Bronchial epithelial cell (primary cell): ENCODE data around the gene LTBP1. TPM values are rescaled to one million over a fixed set of nuclear protein-coding genes. Genes with fewer than 3 reads are reported as not detected.

Experiments used
- DNase-seq: peaks from one replicate; pipeline ENCODE4 v3.0.0-alpha.2; 2010; ENCODE audit warnings: low read depth
- FAIRE-seq: peaks from 2 replicates; lab custom pipeline; 2011; peaks lifted over from hg19 to GRCh38; lab: Jason Lieb, UNC
- H3K27me3 ChIP-seq: 2 replicates; pipeline ENCODE4 v1.5.1; 2011; ENCODE audit warnings: low read length; ENCODE audit not compliant: control insufficient read depth, insufficient read depth
- H3K36me3 ChIP-seq: 2 replicates; pipeline ENCODE4 v1.5.1; 2011; ENCODE audit warnings: low read length; ENCODE audit not compliant: control insufficient read depth, insufficient read depth
- H3K4me3 ChIP-seq: 2 replicates; pipeline ENCODE4 v1.5.1; 2011; ENCODE audit warnings: mild to moderate bottlenecking, low read depth, low read length, control low read depth
- total RNA-seq: library from RNA; depleted of rRNA; stranded (reverse); fragments of >200 nt; gene quantifications from 2 replicates; pipeline ENCODE4 v1.2.1, GENCODE V29; 2014
- TF ChIP-seq, protein P1 (sequence below): IDR thresholded peaks from 2 replicates; pipeline ENCODE4 v1.5.1; 2011; ENCODE audit warnings: mild to moderate bottlenecking, moderate library complexity, low read length, control low read depth, inconsistent platforms; ENCODE audit not compliant: insufficient read depth, severe bottlenecking

Gene LTBP1
- total RNA-seq, 1 donor from 2014 or later: 6.6 TPM

DNA sequence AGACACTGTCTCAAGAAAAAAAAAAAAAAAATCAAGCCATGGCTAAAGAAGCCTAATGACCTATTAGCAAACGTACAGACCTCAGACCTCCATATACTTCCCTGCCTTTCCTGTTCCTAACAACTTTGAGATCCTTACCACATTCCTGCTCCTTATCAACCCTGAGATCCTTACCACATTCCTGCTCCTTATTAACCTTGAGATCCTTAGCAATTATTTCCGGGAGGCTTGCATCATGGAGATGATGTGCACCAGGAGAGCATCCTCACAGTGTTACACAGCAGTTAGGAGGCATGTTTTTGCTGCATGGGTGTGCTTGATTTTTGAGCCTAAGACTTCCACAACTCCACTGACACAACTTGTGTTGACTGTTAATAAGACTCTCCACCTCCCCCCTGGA, 475.1 kb downstream of the LTBP1 start:
- no peaks in the 10 kb centered on the region for H3K36me3 ChIP-seq
- DNase-seq (no peak), FAIRE-seq (no peak)
- TF ChIP-seq, protein P1, sequence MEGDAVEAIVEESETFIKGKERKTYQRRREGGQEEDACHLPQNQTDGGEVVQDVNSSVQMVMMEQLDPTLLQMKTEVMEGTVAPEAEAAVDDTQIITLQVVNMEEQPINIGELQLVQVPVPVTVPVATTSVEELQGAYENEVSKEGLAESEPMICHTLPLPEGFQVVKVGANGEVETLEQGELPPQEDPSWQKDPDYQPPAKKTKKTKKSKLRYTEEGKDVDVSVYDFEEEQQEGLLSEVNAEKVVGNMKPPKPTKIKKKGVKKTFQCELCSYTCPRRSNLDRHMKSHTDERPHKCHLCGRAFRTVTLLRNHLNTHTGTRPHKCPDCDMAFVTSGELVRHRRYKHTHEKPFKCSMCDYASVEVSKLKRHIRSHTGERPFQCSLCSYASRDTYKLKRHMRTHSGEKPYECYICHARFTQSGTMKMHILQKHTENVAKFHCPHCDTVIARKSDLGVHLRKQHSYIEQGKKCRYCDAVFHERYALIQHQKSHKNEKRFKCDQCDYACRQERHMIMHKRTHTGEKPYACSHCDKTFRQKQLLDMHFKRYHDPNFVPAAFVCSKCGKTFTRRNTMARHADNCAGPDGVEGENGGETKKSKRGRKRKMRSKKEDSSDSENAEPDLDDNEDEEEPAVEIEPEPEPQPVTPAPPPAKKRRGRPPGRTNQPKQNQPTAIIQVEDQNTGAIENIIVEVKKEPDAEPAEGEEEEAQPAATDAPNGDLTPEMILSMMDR: no peak
- H3K27me3 ChIP-seq: no peaks in the 10 kb centered on the region
- no peak overlapping the region for H3K4me3 ChIP-seq

DNA sequence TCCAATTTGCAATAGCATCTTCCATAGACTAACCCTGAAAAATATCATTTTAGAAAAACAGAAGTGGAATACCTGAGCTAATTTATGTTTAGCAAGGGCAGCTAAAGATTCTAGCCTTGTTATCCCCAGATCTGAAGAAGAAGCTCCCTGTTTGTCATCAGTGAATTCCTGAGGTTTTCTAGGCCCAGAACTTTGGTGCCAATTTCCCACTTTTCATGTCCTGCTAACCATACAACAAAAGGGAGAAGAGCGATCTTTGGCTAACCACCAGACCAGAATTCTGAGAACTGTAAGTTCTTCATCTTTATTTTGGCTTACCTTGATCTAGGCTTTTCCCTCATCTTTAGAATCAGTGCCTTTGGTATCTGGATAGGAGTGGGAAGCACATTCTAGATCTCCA, 478.4 kb downstream of the LTBP1 start:
- H3K27me3 ChIP-seq: no peaks in the 10 kb centered on the region
- no peaks in the 10 kb centered on the region for H3K36me3 ChIP-seq
- no peak for FAIRE-seq
- no peak overlapping the region for H3K4me3 ChIP-seq
- no peak for DNase-seq
- TF ChIP-seq, protein P1: no peak

GRCh38 chr2:33425586-33426031, 478.9 kb downstream of the LTBP1 start:
- Histone ChIP-seq H3K4me3 (no peak overlapping the region), H3K36me3 (no peaks in the 10 kb centered on the region), H3K27me3 (no peaks in the 10 kb centered on the region)
- FAIRE-seq (no peak), DNase-seq (peak; percentile 53)
- TF ChIP-seq, protein P1: no peak

DNA sequence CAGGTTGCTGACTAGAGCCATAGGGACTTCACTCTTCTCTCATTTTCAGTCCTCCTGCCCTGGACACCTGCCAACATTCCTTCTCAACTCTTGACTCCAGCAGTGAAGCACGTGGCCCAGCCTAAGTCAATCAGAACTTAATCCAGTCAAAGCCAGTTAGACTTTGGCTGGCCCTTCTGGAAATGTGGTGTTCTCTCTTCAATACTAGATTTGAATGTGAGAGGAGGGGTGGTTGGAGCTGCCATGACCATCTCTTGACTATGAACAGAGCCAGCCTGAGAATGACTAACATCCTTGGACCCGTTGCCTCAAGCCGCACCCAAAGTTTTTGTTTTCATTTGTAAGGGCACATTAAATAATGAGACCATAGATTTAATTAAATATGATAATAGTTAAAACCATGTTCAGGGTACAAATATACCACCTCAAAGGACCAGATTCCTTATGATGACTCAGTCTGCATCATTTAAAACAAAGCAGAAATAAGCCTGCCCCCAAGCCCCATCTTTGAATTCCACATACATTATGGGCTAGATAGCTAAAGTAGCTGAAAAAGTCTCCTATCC, 480.0 kb downstream of the LTBP1 start:
- TF ChIP-seq, protein P1: no peak
- Histone ChIP-seq H3K27me3 (no peaks in the 10 kb centered on the region), H3K36me3 (no peaks in the 10 kb centered on the region), H3K4me3 (no peak overlapping the region)
- FAIRE-seq: no peak
- DNase-seq: peak; percentile 33

DNA sequence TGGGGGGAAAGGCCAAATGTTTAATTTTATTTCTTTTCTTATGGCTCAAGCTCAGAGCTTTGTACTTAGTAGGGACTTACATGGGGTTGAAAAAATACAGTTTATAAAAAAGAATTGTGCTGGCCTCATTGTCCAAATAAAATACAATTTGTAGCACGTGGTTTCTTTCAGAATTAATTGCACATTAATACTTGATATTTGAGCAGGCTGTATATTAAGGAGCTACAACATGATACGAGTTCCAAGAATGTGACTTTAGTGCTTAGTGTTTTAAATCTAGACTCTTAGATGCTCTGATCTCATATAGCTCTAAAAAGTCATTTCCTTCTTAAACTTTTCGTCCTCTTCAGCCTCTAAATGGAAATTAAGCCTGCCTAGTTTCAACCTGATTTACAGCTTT, 483.3 kb downstream of the LTBP1 start:
- no peaks in the 10 kb centered on the region for H3K27me3 ChIP-seq
- DNase-seq (no peak), FAIRE-seq (no peak)

More for the DNA sequence above, 483.3 kb downstream of the LTBP1 start:
- H3K4me3 ChIP-seq: no peak overlapping the region
- H3K36me3 ChIP-seq: no peaks in the 10 kb centered on the region
- TF ChIP-seq, protein P1: no peak
